NCI-H1092 treated with DMSO at 0.1 percent for 48 hours (cell line): ENCODE data around the gene SLC4A1.

ENCODE experiments used
- DNase-seq: peaks from one replicate; lab custom pipeline; 2025; lab: John Stamatoyannopoulos, UW

Gene SLC4A1

DNA sequence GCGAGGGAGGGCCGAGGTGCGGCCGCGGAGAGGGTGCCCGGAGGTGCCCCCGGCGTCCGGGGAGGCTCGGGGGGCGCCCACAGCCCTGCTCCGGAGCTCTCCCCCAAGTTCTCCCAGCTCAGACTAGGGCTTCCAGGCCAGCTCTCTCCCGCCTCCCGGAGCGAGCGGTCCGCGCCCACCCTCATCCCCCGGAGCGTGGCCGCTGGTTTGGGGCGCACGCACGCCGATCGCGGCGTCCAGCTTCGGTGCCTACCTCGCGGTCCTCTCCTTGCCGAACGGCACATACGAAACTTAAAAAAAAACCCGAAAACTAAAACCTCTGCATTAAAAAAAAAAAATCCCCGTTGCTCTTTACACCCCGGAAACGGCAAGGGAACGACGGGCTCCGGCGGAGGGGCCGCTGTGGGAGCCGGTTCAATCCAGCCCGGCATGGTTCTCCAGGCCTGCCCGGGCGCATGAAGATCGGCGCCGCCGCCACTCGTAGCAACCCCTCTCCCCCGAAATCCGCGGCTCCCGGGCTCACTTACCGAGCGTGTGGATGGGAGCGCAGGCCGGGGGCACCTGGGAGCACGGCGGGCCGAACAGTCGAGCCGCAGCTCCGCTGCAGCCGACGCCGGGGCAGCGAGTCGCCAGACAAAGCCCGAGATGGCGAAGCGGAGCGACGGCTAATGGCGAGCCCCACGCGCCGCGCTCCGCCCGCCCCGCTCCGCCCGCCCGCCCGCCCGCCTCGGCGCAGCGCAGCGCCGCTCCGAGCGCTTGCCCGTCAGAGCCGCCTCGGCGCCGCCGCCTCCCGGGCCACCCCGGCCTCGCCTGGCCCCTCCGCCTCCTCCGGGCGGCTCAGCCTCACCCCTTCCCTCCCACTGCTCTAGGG, 47.5 kb downstream of the SLC4A1 start:
- DNase-seq, result peak; percentile 70

DNA sequence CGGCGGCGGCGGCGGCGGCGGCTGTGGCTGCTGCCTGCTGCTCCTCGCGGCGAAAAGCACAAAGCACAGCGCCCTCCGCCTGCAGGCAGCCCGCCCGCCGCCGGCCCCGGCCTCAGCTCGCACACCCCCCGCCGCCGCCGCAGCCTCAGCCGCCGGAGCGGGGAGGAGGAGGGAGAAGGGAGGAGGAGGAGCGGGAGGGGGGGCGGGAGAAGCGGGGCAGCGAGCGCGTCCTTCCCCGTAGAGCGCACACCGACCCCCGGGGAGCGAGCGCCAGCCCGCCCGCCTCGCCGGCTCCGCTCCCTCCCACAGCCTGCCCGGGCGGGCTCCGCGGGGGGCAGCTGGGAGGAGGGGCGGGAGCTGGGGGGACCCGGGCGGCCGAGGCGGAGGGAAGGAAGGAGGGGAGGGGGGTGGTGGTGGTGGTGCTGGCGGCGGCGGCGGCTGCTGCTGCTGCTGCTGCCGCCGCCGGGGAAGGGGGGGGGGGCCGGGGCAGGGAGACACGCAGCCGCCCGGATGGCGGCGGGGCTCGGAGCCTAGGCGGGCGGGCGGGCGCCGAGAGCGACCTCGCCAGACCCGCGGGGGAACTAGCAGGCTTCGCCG, 48.2 kb downstream of the SLC4A1 start, which contains the start of gene UBTF:
UBTF (minus strand) TSS at position 60 of the 597 bp plus-strand sequence. CDS start 1,446 bp downstream, outside the sequence.
- peak; percentile 73 for DNase-seq

DNA sequence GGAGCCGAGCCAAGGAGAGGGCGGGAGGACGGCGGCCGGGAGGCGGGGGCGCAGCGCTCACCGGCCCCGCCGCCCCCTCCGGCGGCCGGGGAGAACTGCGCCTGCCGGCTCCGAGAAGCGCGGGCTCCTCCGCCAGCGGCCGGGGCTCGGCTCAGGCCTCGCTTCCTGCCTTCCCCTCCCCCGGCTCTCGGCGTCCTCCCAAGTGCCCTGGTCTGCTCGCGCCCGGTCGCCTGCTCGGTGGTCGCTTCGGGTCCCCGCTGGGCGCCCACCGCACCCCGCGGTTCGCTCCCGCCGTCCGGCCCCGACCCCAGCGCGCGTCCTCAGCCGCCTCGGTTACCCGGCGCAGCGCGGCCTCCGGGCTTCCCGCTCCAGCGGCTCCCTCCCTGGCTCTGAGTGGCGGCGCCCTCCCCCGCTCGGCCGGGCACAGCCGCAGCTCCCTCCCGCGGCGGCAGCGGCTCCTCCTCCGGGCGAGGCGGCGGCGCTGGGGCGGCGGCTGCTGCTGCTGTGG, 48.8 kb downstream of the SLC4A1 start:
- peak; percentile 54 for DNase-seq

DNA sequence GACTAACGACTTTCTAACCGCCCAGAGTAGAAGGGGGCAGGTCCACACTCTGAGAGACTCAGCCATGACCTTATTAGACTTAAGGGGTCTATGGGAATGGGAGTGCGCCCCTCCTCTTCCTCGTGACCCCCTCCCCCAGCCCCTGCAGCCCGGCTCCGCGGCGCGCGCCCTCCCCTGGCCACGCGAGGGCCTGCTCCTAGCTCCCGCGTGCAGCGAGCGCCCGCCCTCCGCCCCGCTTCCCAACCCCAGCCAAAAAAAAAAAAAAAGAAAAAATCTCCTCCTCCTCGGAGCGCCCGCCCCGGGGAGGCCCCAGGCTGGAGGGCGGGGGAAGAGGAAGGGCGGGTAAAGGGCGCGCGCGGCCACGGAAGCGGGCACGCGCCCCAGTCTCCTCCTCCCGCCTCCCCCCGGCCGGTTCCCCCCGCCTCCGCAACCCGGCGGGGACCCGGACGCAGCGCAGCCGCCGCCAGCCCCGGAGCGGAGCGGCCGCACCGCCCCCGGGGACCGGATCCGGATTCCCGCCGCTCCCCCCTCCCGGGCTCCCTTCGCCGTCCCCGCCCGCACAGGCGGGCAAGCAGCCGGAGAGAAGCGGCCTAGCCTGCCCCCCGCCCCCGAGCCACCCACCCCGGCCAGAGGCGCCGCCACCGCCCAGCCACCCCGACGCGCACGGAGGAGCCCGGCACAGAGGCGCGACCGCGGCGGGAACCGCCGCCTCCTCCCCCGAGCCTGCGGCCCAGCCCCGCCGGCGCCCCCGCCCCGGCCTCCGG, 49.4 kb downstream of the SLC4A1 start:
- peak; percentile 92 for DNase-seq

DNA sequence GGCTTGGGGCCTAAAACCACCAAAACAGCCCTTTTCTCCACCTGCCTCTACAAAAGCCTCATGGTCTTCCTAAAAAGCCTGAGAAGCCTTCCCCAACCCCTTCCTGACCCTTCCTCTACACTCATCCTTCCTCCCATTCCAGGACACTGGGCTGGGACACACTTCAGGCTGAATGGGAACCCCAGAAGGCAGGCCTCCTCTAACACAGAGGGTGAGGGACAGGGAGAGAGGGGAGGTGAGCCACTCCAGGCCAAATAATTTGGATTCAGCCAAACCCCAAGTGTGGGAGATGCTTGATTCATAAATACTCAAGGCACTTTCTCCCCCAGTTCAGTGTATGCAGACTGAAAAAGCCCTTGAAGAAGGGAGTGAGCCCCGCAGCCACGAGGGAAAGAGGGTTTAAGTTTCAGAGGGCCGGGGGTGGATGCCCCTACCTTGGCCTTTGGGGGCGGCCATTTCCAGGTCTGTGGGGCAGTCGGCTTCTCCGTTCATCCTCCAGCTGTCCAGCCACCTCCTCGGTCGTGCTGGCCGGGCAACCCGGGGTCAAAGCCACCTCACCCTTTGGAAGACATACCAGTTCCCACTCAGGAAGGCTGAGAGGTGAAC, 50.1 kb downstream of the SLC4A1 start:
- DNase-seq, result no peak

DNA sequence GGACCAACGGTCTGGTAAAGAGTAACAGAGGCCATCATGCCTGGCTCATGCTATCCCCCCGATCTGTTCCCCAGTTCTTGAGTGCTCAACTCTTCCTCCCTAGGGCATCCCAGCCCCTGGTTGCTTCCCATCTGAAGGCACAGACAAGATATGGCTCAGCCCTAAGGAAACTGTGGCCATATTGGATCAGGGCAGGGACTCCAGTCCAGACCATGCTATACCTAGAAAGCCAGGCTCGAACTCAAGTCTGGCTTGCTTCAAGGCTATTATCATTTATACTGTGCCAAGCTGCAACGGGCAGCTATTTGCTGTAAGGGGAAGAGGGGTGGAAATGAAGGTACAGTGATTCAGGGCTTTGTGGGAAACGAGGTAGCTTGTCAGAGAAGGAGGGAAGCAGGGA, 51.2 kb downstream of the SLC4A1 start:
- DNase-seq, result no peak

DNA sequence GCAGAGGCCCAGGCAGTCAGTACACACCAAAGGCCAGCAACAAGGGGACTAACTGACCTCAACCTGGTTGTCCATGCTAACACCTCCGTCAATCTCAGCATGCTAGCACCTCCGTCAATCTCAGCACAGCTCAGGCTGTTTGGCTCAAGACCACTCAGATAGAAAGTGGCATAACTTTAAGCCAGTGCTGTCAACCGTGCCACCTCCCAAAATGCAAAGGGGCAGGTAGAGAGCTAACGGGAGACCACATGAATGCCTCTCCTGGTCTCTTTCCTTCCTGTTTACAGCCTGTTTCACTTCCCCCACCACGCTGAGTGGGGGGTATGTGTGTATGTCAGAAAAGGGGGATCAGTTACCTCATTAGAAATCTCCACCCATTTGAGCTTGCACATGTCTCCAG, 51.8 kb downstream of the SLC4A1 start:
- DNase-seq, result no peak

DNA sequence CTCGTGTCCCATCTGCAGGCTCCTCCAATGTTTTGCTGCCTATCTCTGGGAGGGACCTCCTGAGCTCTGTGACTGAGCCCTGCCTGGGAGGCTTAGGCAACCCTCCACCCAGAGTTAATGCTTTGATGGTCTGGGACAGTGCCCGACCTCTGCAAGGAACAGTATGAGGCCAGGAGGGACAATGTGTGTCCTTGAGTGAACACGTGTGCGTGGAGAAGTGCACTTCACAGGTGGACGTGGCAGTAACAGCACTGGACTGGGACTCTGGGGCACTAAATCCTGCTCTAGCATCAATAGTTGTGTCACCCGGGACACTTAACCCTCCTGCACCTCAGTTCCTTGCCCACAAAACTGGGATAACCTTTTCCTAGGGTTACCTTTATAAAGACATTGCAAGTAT, 53.0 kb downstream of the SLC4A1 start:
- no peak for DNase-seq

DNA sequence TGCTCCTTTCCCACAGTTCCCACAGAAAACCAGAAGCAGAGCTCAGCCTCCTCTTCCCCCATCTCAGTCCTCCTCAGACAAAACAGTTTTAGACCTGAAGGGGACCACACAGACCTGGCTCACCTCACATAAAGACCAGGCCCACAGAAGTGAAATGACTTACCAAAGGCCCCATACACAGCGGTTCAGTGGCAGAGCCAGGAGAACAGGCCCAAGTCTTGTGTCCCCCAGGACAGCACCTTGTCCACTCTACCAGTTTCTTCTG, 53.8 kb downstream of the SLC4A1 start:
- no peak for DNase-seq

DNA sequence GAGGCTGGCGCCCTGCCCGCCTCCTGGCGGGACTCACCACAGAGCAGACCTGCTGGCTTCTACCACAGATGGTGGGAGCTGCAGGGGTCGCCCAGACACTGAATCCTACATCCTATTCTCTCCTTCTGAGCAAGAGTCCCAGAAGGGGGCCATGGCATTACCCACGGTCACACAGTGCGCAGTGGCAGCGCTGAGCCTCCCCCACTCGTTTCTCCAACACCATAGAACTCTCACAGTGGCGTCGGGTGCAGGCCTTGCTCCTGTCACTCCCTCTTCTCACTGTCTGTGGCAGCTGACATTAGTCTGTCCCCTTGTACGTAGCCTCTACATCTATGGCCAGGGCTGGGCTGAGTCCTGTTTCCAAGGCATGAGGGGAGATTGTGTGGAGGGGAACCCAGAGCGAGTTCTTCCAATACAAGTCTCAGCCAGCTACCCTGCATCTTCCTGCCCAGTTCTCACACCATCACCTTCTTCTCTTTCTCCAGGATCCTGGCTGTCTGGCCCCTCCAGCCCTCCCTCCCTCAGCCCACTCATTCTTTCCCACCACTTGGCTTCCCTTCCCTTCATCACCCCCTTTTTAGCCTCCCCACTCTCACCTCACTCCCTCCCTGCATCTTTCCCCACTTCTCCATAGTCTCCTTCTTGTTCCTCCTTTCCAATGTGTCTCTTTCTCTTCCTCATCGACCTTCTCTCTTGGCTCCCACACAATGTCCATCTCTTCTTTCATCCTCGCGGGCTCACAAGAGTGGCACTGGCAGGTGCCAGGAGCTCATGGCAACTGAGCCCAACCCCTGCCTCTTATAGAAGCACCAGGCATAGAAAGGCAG, 54.3 kb downstream of the SLC4A1 start:
- DNase-seq, result no peak

DNA sequence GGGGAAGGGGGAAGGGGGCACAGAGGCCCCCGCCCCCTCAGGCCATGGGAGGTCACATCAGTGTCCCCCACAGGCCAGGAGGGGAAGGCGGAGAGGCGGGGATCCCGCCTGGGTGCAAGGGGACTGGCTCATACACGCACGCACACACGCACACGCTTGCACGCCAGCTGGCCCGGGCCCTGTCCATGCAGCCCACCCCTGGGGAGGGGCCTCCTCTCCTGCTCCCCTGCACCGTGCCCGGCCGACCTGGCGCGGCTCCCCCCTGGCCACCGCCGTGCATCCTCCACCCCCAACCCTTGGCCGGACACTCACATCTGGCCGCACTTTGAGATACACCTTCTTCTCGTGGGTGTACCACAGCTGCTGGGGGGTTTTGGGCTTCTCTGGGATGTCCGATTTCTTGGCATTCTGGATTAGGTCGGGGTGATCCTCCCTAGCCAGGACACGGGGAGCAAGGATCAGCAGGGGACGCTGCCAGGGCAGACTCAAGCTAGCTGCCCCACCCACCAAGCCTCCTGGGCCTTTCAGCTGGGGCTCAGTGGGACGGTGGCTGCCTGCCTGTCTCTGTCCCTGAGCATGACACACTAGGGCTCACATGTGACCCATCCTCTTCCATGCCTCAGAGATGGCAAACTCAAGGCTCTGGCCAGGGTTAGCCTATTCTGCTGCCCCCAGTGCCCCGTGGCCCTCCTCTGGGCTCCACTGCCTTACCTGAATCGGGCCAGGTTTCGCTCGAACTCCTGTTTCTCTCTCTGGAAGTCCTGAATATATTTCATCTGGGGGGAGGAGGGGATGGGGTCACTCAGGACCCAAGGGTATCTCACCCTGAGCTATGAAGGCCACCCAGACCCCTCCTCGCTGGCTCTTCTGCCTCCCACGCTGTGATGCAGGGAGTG, 55.2 kb downstream of the SLC4A1 start:
- DNase-seq, result no peak

DNA sequence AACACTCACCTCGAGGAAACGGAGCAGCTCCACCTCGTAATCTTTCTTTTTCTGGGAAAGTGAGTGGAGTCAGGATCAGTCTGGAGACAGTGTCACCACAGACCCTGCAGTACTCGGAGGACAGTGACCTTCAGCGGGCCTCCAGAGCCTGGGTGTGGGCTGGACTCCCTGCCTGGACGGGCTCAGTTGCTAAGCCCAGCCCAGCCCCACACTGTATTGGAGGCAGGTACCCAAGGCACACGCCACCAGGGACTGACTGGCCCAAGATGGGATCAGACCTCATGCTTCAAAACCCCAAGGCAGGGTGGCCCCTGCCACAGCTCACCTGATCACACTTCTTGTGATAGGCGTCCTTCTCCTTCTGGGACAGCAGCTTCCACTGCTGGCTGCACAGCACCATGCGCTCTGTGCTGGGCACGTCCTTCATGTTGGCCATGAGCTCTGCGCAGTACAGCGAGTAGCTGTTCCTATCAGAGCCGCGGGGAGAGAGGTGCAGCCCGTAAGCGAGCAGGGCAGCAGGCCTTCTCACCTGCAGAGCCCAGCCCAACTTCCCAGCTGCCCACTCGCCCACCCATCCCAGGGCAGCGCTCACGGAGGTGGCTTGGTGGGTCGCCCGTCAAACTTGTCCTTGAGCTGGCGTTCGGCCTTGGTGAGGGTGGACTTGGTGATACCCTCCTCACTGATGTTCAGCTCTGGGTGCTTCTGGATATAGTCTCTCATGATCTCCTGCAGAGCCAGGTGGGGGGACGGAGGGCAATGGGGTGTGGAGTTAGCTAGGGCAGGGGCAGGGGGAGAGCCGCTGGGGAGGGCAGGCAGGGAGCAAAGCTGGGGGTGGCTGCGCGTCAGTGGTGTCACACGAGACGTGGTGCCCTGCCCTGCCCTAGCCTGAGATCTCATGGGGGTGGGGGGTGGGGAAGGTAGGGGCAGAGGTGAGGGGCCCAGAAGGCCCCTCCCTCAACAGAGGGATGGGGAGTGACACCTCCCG, 56.4 kb downstream of the SLC4A1 start:
- no peak for DNase-seq

DNA sequence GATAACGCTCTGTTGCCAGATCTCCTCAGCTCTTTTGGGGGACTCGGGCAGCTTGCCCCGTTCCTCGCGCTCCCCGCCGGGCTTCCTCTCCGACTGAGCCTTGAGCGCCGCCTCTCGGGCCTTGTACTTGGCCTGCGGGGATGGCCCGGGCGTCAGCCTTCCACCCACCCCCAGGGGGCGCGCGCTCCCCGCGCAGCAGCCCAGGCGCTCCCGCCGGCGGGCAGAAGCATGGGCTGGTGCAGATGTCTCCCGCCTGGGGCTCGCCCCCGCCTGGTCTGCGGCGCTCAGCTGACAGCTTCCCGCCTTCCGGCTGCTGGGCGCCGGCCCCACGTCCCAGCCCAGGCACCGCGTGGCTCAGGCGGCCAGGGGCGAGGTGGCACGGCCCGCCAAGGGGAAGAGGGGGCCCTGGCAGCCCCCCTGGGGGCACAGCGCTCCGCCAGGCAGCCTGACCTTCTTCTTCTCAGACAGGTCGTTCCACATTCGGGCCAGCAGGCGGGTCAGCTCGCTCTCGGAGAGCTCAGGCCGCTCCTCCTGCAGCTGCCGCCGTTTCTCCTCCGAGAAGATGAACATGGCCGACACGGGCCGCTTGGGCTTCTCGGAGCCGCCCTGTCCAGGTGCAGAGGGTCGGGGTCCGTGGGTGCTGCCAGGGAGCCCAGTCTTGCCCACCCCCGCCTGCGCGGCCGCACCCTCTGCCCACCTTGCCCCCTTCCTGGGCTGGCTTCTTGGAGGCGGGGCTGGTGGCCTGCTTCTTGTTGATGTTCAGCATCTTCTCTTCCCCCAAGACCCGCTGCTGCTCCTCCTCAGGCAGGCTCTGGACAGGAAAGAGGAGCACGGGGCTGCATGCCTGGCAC, 57.4 kb downstream of the SLC4A1 start:
- DNase-seq, result peak; percentile 58

DNA sequence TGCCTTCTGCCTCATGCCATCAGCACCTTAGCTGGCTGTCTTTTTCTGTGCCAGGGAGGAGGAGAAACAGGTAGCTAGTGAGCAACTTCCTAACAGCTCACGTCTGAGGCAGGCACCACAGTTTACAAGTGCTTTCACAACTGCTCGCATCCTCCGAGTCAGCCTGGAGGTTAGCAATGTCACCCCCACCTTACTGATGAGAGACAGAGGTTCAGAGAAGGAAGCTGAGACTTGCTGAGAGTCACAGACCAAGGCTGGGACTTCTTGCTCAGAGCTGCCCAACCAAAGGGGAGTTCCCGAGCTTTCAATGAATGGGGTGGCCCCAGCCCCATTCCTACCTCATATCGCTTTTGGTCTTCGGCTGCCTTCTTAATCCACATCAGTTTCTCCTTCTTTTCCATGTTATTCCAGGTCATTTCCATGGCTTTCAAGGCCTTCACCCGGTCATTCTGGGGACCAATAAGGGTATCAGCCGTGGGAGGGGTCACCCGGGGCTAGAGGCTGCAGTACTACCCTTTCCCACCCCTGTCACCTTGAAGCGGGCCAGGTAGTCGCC, 58.1 kb downstream of the SLC4A1 start:
- DNase-seq, result no peak

DNA sequence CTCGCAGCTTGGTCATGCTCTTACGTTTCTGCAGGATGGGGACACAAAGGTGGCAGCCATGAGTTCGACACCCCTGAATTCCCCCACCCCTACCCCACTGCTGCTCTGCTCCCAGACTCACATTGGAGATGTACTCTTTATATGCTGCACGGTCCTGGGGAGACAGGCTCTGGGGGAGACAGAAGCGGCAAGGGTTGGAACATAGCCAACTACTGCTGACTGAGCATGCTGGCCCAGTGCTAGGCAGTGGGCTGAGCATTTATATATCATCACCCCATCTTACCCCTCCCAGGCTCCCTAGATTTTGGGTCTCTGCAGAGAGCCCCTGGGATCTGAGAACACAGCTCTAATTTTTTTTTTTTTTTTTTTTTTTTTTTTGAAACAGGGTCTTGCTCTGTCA, 60.2 kb downstream of the SLC4A1 start:
- no peak for DNase-seq

DNA sequence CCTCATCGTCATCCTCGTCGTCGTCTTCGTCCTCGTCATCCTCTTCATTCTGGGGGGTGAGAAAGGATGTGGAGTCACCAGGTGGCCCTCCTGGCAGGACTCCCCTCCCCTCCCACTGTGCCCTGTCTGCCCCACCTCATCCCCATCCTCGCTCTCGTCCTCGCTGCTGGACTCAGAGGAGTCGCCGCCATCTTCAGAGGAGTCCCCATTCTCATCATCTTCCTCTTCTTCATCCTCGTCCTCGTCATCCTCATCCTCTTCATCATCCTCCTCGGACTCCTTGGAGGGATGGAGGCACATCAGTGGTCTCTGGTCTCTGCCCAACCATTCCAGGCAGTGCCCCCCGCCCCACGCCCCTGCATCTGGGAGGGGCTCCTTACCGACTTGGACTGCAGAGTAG, 60.6 kb downstream of the SLC4A1 start:
- DNase-seq, result no peak

DNA sequence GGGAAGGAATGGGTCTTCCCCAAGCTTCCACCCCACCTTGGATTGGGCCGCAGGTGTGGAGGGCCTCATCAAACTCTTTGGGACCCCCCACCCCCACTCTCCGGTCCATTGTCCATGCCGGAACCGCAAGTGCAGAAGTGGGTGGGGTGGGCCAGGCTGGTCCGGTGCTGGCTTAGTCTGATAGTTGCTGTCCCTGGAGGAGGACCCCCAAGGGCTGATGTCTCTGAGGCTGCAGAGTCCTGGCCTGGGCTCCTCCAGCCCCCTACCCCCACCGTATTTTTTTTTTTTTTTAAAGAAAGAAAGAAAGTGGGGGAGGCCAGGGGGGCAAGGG, 61.1 kb downstream of the SLC4A1 start:
- no peak for DNase-seq
